NCI-H1930 (cell line): ENCODE results near the gene SLC30A9.

Source experiments
- DNase-seq, 2 experiments: peaks; one replicate each; lab custom pipeline; 2025; lab: John Stamatoyannopoulos, UW

SLC30A9 gene

DNA sequence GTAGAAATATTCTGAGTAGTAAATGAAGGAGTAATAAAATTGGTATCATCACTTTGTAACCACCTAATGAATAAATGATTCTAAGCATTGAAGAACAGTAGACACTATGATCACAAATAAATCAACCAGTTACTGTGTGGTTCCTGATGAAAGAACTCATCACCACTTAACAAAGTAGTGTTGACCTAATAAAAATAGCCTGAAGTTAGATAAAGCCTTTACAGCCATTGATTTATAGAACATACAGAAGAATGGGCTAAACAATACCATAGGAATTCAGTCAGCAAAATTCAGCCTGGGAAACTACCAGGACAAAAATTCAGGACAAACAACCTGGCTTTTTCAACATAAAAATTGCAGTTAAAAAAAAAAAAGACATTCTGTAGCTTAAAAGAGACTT, 9.0 kb downstream of the SLC30A9 start:
- no peak for DNase-seq

DNA sequence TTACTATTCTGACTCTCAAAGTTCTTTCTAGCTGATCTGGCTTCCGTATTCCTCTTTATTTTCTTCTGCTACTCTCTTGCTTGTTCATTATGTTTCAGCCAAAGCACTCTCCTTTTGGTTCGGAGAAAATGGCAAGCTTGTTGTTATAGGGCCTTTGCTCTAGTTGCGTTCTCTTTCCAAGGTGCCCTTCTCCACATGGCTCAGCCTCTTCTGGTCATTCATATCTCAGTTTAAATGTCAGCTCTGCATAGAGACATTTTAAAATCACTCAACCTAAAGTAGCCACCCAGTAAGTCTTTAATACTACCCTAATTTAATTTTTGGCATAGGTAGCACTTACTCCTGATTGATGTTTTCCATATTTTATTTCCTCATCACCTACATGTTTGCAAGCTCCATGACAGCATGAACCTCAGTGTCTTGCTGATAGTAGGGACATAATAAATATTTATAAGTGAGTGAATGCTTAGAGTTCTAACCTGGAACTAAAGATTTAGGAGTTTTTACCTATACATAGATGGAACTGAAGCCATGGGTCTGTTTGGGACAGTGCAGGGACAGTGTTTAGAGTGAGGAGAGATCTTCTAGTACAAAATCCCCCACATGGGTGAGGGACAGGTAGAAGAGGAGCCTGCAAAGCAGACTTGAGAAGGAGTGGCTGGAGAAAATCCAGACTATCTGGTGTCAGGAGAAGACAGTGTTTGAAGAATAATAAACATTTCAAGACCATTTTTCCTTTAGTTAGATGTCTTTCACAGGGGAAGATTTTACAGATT, 17.9 kb downstream of the SLC30A9 start:
- no peak for DNase-seq

DNA sequence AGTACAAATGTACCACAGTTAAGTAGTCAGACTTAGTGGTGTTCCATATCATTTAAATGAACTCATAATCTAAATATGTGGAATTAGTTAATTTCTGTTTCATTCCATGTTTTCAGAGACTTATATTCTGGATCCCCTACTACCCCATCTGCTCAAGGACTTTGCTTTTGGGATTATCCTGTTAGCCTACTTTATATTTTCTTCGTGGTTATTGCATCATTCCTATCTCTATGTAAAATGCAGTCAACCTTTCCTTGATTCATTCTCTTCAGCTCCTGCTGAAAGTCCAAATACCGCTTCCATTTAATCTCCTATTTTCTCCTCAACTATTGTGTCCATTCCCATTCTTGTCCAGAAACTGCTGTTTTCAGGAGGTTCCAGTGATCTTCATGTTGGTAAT, 25.1 kb downstream of the SLC30A9 start:
- no peak for DNase-seq

DNA sequence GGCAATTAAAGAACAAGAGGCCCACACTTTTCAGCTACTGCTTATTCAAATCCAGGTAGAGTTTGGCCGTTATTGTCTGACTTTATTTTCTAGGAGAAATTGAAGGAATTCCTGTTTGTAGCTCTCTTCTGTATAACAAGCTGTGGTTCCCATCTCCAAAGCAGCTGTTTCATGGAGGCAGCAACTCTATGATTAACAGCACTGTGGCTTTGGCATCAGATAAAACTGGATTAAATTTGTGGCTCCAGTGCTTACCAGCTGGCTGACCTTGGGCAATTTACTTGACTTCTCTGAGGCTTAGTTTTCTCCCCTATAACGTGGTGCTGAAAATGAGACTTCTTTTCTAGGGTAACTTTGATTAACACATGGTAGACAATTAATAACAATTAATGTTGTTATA, 28.1 kb downstream of the SLC30A9 start:
- DNase-seq = no peak

DNA sequence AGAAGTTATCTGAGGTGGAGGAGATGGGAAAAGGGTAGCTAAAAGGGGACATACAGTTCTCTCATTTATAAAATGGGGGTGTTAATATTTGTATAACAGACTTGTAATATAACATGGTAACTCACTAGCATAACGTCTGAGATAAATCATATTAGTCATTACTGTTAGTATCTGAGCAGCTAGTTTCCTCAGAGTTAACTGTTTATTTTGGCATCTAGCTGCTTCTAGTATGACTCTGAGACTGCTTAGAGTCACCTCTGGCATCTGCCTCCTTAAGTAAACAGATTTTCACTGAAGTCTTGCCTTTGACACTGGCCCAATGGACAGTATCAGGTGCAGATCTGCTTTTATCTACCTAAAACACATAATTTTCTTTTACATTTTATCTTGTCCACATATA, 58.1 kb downstream of the SLC30A9 start:
- no peak for DNase-seq

DNA sequence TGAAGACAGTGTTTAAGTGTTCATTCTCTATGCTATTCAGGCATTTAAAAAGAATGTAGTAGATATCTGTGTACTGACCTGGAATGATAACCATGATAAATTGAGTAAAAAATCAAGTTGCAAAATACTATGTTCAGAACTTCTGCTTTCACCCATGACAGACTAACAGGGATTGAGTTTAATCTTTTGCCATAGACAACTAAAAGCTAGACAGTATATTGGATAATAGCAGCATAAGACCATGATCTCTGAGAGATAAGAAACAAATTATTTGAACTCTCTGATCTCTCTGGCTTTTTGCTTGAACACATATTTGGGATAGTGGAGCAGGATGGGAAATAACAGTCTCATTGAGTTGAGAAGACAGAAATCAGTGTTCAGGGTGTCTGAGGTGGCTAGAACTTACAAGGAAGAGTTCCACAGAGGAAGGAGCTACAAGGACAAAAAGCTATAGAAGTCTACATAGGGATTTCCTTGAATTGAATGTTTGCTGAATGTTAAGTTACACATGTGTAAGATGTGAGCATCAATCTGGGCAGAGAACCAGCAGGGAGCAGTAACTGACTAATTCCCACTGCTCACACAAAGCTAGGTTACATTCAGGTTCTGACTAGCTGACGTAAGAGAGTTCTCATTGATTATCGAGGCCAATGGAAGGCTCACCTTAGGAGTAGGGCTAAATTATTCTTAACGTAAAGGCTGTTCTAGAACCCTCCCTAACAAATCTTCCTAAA, 60.4 kb downstream of the SLC30A9 start:
- DNase-seq = no peak

DNA sequence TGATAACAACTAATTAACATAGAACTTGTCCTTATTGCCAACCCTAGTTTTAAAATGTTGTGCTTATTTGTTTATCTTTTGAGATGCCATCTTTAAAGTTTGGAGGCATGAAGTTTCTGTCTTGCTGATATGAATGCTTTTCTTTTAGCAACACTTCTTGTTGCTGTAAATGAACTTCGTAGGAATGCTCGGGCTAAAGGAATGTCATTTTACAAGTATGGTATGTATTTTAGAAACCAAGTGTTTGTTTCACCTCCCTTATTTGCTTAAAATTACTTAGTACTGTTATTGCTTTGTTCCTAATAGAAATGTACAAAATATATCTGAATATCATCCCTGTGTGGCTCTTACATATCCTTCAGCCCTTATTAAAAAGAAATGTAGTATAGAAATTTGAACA, 76.1 kb downstream of the SLC30A9 start:
- no peak for DNase-seq

DNA sequence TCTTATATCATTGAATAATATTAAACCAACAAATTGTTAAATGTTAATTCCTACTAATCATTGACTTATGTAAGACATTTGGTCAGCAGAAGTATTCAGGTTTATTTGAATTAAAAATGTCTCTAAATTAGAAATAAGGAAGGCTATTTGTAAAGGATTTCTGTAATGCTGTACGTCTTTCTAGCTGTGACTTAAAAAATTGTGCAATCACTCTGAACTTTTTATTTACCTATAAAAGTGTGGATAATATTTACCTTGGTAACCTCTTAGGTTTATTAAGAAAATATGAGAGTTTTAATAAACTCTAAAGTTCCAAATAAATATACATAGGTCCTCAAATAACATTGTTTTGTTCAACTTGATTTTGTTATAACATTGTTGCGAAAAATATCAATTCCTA, 76.9 kb downstream of the SLC30A9 start:
- DNase-seq = no peak

DNA sequence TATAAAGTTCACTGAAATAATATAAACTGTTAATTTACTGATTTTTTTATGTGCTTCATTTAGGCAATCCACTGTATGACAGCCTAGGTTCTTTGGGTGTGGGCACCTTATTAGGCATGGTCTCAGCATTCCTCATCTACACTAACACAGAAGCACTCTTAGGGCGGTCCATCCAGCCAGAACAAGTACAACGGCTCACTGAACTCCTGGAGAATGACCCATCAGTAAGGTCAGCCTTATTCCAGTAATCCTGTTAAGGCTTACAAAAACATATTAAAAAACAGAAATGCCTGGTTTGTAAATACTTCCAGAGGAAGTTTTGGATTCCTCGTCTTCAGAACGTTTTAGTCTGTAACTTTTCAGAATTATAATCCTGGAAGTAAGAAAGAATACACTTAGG, 80.1 kb downstream of the SLC30A9 start:
- DNase-seq = no peak

DNA sequence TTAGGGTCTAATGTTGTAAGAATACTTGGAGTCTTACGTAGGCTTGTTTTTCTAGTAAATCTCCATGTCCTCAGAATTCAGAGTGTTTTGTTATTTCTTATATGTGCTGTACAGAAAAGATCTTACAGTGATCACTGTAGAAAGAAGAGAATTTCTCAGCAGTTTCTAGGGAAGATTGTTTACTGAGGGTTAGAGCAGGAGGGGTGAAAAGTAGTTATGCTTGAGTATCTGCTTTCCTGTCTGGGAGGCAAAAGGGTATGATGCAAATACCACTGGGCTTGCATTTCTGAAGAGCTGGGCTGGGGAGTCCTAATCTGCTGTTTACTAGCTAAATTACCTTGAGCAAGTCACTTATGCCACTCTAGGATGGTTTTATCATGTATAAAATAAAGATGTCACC, 84.0 kb downstream of the SLC30A9 start:
- no peak for DNase-seq

DNA sequence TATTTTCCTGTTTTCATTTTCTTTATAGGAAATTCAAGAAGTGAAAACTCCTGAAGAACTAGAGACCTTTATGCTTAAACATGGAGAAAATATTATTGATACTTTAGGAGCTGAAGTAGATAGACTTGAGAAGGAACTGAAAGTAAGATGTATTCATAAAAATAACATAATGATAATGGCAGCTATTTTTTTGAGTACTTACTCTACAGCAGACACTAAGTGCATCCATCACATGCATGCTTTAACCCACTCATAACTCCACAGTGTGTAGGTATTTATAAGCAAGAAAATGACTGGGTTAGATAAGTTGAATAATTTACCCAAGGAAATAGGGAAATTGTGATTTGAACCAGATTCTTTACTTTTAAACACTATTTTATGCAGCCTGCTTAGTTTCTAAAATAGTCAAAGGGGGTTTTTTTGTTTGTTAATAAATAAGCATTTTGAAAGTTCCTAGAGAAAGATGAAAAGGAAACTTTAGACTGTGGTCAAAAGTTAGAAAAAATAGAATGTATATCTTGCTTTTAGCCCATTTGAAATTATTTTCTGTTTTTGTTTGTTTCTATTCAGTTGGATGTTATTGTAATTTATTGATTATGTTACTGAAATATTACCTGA, 88.0 kb downstream of the SLC30A9 start:
- no peak for DNase-seq

DNA sequence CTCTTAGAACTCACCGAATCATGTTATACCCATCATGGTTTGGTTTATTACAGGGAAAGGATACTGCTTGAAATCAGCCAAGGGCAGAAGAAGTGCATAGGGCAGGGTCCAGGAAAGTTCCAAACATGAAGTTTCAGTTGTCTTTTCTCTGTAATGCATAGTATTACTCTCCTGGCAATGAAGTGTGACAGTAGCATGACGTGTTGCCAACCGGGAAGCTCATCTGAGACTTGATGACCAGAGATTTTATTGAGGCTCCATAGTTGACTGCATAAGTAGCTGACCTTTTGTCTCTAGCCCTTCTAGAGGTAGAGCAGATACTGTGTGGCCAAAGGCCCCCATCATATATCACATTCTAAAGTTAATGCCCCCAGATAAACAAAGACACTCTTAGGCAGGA, 90.0 kb downstream of the SLC30A9 start:
- DNase-seq = no peak

DNA sequence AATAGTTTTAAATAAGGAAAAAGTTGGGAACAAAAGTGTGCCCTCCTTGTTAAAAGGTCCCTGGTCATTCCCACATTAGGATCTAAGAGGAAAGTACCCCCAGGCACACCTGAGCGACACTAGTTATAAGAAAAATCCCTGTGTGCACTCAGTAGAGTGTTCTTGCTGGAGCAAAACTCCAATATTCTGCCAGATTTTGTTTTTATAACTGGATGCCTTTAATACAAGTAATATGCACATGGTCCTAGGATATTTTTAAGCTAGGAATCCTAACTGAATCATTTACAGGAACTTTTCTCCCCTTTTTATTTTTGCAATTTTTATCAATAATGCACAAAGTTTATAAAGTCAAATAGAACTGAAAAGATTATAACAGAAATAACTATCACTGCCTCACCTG, 93.5 kb downstream of the SLC30A9 start:
- DNase-seq = no peak

DNA sequence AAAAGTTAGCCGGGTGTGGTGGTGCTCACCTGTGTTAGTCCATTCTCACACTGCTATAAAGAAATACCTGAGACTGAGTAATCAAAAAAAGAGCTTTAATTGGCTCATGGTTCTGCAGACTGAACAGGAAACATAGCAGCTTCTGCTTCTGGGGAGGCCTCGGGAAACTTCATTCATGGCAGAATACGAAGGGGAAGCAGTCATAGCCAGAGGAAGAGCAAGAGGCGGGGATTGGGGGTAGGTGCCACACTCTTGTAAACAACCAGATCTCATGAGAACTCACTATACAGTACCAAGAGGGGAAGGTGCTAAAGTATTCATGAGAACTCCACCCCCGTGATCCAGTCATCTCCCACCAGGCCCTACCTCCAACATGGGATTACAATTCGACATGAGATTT, 98.1 kb downstream of the SLC30A9 start:
- no peak for DNase-seq

DNA sequence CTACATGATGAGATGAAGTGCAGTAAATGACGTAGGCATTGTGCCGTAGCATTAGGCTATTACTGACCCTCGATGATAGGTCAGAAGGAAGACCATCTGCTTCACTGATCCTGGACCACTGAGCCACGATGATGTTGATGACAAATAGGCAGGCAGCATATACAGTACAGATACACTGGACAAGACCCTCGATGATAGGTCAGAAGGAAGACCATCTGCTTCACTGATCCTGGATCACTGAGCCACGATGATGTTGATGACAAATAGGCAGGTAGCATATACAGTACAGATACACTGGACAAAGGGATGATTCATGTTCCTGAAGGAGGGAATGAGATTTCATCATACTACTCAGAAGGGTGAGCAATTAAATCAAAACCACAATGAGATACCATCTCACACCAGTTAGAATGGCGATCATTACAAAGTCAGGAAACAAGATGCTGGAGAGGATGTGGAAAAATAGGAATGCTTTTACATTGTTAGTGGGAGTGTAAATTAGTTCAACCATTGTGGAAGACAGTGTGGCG, 111.2 kb downstream of the SLC30A9 start:
- no peak for DNase-seq

DNA sequence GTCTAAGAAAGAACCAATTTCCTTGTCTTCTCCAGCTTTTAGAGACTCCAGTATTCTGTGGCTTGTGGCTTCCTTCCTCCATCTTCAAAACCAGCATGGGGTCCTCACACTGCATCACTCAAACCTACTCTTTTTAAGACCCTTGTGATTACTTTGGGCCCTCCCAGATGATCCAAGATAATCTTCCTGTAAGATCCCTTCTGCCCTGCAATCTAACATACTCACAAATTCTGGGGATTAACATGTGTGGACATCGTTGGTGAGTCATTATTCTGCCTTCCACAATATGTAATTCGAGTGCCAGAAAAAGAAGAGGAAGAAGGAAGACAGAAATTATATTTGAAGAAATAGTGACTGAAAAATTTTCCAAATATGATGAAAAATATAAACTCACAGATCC, 114.2 kb downstream of the SLC30A9 start:
- DNase-seq = no peak

DNA sequence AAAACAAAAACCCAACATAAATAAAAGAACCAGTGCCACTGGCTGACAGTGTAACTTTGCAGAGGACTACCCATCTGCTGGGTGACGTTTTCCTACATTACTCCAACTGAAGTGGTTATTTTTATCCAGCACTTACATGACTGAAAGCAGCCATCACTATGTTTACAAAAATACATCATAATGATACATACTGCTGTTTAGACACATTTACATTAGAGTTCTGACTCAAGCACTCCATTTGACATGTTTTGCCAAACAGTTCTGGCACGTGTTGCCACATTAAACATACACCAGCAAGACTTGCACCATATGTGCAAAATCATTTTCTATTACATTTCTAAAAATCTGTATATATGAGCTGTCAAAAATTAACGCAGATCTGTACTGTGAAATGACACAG, 122.5 kb downstream of the SLC30A9 start:
- no peak for DNase-seq

DNA sequence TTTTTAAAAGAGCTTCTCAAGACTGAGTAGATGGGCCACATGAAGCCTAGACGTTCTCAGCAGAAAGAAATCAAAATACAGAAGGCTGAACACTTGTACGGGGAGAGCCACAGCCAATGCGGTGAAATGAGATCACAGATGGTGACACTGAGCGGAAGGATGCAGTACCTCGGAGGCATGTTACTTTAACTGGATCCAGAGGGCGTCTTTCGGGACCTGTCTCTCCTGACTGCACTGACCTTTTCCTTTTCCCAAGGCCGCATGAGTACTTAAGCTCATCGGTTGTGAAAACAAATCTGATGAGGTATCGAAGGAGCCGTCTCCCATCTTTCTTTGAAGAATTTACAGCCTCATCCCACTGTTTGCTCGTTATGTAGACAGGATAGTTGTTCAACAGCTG, 129.6 kb downstream of the SLC30A9 start:
- DNase-seq = no peak

DNA sequence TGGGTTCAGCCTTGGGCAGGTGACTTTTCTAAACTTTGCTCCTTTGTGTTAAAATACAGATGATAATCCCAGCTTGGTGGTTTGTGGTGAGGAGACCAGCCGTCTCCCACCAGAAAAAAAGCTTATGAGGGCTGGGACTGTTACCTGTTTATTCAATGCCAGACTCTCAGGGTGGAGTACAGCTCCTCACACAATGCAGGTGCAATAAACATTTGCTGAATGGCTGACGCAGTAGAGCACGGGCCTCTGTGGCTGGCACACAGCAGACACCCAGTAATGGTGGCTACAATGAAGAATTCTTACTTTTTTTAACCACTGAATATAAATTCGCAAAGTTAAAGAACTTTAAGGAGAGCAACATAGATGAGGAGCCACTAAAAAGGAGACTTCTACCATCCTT, 131.9 kb downstream of the SLC30A9 start:
- DNase-seq = no peak

DNA sequence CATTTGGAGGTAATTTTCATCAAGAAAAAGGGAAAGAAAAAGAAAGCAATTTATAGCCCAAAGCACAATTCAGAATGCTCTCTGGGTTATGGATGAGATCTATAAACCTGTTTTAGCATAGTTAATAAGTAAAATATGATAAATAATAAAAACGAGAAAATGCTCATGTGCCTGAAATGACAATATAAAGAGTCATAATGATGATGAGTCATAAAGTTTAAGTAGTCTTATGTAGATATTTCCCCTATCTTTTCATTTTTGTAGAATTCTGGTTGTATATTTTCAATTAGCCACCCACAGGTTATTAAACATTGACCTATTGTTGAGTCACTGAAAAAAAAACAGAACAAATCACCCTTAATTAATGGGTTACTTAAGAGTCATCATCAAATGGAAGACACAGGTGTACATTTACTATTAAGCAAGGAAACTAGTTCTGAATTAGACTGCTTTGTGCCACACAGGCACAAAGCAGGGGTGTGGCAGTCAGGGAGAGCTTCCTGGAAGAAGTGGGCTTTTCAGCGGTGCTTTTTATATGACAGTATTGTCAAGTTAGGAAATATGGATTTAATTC, 132.8 kb downstream of the SLC30A9 start:
- no peak for DNase-seq

DNA sequence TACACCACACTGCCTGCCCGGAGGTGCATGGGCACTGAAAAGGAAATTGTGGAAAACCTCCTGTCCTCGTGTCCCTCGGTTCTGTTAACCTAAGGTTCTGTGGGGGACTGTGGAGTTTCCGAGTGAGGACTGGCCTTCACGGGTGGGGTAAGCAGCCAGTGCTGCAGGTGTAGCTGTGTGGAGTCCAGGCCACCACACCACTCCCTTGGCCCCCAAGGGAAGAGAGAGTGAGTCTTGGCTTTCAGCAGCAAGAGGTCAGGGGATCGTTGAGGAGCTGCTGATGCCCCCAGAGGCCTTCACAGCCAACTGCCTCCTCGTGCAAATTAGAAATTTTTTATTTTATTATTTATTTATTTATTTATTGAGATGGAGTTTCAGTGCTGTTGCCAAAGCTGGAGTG, 141.8 kb downstream of the SLC30A9 start:
- DNase-seq = no peak

DNA sequence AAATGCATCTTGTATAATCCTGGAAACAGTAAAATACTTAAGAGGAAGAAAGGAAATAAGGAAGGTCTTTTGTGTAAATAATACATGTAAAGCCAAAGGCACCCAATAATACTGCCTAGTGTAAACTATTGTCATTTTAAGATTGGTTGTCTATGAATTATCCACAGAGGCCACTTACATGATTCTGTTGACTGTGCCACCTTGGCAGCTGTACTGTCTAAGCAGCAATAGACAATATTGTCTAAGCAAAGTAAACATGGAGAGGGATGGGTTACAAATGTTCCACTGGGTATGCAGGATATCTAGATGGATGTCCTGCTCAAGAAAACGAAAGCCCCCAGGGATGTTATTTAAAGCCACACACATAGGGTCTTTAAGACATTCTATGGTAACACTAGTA, 142.7 kb downstream of the SLC30A9 start:
- DNase-seq = no peak

DNA sequence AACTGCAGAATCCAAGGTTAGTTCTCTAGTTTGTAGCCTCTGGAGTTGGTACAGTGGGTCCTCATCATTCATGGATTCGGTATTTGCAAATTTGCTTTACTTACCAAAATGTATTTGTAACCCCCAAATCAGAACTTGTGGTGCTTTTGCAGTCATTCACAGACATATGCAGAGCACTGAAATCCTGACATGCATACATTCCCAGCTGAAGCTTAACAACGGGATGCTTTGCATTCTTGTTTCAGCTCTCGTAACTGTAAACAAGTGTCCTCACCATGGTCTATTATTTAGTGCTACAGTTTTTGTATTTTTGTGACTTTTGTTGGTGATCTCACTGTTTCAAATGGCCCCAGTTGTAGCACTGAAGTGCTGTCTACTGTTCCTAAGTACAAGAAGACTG, 146.0 kb downstream of the SLC30A9 start:
- DNase-seq = no peak
